ENCODE data around the gene GPR42.
"Not testable (repeated sequence)": the region's sequence is repeated elsewhere in the genome, so short reads cannot be mapped to it uniquely, and the experiment has no call there.

The GPR42 gene

GRCh38 chr19:35347171-35347929, 23.5 kb upstream of the GPR42 start, which contains the start of gene FFAR1:
Gene FFAR1 (plus strand): TSS chr19:35347902. CDS start chr19:35351552, 3,650 bp downstream.
- peak; percentile 66 for ATAC-seq
- DNase-seq = peak; percentile 65

DNA sequence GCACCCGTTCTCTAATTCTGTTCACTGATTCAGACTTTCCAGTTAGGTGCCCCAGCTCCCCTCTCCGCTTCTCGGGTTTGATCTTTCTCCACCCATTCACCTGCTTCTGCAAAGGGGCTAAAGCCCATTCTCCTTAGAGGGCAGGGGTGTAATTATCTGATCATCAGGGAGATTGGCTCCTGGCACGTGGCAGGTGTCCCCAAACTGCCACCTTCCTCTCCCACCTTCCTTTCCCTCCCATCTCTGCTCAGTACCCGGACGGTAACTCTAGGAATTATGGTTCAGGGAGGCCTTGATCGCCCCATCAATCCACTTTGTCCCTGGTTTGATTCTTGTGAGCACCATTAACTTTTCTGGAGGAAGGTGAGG, 23.0 kb upstream of the GPR42 start:
- no peak for DNase-seq
- no peak for ATAC-seq

GRCh38 chr19:35348911-35349611, 21.8 kb upstream of the GPR42 start:
- ATAC-seq (no peak), DNase-seq (peak; percentile 4)

DNA sequence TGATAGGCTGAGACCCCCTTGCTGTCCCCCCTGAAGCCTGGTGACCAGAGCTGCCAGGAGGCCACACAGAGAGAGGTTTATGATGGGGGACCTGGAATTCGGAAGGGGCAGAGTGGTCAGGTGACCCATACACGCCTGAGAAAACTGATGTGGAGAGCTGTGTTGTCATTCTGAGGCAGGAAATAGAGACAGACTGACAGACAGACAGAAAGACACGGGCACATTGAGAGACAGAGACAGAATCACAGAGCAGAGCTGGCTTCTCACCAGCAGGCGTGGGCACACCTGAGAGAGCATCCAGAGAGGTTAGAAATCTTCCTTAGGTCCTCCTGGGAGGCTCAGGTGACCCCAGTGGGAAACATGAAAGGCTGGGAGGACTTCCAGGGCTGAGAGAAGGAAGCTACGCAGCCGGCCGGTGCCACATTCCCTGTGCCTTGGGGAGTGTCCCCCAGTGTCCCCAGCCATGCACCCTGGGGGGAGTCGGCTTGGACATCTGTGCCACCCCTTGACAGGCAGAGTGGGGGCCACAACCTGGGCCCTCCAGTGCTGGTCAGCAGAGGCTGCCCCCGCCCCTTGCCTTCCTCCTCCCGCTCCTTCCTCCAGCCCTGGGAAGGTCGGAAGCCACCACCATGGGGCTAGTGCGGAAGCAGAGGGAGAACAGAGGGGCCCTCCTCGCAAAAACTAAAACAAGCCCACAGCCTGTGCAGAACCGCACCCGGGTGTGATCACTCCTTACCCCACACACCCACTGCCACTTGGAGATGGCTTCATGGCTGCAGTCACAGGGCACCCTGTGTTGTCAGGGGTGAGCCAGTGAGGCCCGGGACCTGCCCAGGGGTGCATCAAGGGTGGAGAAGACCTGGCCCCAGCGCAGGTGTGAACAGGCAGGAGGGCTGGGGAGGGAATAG, 21.0 kb upstream of the GPR42 start:
- no peak for ATAC-seq
- peak; percentile 6 for DNase-seq

DNA sequence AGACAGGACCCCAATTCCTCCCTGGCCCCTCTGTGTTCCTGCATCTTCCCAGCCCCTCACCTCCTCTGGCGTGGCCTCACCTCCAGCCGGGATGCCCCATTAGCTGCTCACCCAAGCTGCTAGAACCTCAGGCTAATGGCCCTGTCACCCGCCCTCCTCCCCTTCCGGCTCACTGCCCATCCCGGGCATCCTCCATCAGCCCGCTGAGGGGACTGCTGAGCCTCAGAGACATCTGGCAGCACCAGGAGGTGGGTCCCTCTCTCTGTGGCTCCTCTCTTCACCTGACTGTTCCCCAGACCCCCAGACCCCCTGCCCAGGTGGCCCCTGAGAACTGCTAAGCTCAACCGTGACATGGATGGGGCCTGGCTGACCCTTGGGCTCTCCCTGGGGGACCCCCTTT, 20.3 kb upstream of the GPR42 start:
- no peak for ATAC-seq
- peak; percentile 3 for DNase-seq

DNA sequence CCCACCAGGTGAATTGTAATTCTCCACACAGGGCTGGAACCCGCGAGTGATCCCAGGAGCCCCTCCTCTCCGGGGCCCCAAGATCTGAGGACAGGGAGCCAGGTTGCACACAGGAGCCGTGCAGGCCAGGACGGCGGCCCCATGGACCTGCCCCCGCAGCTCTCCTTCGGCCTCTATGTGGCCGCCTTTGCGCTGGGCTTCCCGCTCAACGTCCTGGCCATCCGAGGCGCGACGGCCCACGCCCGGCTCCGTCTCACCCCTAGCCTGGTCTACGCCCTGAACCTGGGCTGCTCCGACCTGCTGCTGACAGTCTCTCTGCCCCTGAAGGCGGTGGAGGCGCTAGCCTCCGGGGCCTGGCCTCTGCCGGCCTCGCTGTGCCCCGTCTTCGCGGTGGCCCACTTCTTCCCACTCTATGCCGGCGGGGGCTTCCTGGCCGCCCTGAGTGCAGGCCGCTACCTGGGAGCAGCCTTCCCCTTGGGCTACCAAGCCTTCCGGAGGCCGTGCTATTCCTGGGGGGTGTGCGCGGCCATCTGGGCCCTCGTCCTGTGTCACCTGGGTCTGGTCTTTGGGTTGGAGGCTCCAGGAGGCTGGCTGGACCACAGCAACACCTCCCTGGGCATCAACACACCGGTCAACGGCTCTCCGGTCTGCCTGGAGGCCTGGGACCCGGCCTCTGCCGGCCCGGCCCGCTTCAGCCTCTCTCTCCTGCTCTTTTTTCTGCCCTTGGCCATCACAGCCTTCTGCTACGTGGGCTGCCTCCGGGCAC, 19.3 kb upstream of the GPR42 start:
- ATAC-seq (no peak), DNase-seq (peak; percentile 4)

DNA sequence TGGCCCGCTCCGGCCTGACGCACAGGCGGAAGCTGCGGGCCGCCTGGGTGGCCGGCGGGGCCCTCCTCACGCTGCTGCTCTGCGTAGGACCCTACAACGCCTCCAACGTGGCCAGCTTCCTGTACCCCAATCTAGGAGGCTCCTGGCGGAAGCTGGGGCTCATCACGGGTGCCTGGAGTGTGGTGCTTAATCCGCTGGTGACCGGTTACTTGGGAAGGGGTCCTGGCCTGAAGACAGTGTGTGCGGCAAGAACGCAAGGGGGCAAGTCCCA, 18.8 kb upstream of the GPR42 start:
- peak; percentile 7 for DNase-seq
- no peak for ATAC-seq

DNA sequence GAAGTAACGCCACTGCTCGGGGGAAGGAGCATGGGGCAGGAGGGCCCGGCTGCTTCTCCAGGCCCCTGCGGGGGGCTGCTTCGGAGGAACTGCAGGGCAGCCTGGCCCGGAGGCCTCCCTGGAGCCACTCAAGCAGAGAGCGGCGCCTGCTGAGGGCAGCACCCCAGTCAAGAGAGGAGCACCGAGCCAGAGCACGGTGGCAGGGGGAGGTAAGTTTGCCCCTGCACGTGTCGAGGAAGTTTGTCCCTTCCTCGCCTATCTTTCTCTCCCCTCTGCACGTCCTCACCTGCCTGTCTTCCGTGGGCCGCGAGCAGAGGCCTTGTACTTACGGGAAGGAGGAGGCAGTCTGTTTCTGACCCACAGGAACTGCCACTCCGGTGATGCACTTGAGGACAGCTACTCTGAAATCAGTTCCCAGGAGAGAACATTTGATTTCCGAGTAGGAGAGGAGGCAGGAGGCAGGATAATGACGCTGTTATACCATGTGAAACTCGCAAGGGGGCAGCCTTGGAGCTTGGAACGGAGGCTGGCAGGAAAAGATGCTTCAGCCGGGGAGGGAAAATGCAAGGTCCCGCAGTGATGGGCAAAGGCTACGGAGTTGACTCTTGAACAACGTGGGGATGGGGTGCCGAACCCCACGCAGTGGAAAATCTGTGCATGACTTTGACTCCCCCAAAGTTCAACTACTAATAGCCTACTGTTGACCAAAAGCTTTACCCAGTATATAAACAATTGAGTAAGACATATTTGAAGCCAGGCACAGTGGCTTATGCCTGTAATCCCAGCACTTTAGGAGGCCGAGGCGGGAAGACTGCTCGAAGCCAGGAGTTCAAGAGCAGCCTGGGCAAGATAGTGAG, 18.2 kb upstream of the GPR42 start:
- peak; percentile 79 for DNase-seq
- peak; percentile 77 for ATAC-seq

DNA sequence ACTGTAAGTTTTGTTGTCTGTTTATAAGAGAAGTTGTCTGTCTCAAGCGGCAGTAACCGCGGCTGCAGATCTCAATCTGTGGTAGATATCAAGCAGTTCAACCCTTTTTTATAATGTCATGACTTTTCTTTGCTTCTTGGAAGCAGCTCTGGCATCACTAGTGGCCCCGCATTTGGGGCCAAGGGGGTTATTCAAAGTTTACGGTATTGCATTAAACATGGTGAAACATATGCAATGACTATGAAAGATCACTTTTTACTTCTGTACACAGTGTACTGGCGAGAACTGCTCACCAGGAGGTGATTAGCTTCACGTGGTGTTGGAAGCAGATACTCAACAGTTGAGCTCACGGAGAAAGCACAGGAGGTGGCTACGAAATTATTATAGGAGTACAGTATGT, 17.2 kb upstream of the GPR42 start:
- peak; percentile 2 for DNase-seq
- ATAC-seq = no peak

DNA sequence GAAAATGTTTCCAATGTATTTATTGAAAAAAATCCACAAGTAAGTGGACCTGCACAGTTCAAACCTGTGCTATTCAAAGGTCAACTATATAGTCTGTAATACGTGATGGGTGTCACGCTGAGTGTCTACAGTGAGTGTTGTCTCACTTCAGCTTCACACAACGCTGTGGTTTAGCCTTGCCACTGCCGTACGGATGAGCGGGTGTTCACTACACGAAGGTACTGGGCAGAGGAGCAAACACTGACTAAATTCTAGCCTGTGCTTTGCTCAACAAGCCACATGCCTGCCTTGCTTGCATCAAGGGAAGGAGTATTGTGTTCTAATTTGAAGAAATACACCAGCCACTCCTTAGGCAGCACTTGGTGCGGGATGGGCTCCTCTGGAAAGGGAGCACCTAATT, 16.0 kb upstream of the GPR42 start:
- DNase-seq (no peak), ATAC-seq (no peak)

- ATAC-seq = no peak
- DNase-seq = no peak
Observed at GRCh38 chr19:35355791-35356460, 14.9 kb upstream of the GPR42 start.

DNA sequence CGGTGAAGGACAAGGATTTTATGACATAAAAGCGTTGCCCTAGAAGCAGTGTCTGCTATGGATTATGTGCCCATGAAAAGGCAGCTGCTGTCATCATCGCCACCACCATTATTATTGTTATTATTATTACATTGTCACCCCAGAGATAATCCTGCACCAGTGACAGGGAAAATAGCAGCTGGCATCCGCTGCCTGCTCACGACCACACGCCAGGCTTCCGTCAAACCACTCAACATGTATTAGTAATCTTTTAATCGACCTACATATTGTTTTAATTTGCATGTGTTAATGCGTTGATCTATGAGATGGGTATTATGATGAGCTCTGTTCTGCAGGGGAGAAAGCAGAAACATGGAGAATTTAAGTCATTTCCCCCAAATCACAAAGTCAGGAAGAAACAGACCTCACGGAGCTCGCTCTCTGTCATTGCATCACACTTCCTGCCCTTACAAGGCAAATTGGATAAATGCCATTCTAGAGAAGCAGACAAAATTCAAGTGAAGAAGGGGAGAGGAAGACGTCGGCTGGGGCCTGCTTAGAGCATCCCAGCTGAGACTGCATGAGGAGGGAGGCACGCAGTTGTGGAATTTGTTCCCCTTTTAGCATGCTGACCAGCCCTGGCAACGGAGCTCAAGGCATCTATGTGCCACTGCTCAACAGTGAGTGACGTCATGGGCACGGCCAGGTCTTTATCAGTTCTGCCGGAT, 12.8 kb upstream of the GPR42 start, which contains the start of gene FFAR3:
Gene FFAR3, plus strand, starts transcription at position 594 of the 707 bp plus-strand sequence. CDS start 431 bp downstream, outside the sequence.
- DNase-seq (no peak), ATAC-seq (peak; percentile 16)

DNA sequence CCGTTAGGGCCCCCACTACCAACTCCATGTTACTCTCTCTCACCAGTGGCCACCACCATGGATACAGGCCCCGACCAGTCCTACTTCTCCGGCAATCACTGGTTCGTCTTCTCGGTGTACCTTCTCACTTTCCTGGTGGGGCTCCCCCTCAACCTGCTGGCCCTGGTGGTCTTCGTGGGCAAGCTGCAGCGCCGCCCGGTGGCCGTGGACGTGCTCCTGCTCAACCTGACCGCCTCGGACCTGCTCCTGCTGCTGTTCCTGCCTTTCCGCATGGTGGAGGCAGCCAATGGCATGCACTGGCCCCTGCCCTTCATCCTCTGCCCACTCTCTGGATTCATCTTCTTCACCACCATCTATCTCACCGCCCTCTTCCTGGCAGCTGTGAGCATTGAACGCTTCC, 12.0 kb upstream of the GPR42 start:
- peak; percentile 32 for DNase-seq
- not testable (repeated sequence) for ATAC-seq

GRCh38 chr19:35359395-35359794, 11.5 kb upstream of the GPR42 start:
- DNase-seq, ATAC-seq: not testable (repeated sequence)

GRCh38 chr19:35360081-35360480, 10.8 kb upstream of the GPR42 start:
- not testable (repeated sequence) for ATAC-seq, DNase-seq

DNA sequence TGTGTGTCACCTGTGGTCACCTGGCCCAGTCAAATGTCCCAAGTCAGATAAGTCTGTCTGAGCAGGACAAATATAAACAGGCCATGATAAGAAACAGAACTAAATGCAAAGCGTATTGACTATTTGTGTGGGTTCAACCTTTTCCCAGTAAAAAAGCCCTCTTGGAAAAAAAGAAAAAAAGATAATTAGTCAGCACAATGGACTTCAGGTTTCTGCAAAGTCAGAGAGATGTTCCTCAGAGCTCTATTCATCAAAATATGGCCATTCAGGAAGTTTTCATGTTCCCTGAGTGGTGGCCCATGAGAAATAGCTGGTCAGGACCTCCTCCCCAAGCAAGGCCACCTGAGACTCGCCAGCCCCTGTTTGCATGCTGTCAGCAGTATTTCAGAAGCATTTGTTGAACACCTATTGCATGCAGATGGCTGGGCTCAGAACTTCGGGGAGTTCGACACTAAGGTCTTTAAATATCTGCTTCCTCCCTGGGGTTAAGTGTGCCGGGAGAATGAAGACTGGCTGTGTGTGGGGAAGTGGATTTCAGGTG, 9.9 kb upstream of the GPR42 start:
- DNase-seq = no peak
- ATAC-seq = no peak

GRCh38 chr19:35362261-35363000, 8.4 kb upstream of the GPR42 start:
- DNase-seq (no peak), ATAC-seq (no peak)

DNA sequence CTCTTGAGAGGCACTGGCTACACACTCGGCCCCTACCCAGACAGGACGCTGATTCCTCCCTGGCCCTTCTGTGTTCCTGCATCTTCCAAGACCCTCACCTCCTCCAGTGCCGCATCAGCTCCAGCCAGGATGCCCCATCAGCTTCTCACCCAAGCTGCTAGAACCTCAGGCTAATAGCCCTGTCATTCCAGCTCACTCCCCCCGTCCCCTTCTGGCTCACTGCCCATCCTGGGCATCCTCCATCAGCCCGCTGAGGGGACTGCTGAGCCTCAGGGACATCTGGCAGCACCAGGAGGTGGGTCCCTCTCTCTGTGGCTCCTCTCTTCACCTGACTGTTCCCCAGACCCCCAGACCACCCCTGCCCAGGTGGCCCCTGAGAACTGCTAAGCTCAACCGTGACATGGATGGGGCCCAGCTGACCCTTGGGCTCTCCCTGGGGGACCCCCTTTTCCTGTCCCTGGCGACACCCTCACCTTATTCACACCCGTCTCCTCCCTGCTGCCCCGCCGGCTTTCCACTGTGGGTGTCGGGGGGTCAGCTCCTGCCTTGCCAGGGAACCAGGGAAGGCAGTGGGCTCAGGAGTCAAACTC, 7.8 kb upstream of the GPR42 start:
- ATAC-seq (no peak), DNase-seq (no peak)
